Measurements from ENCODE around the gene TAS2R20. TPM values are rescaled to one million over a fixed set of nuclear protein-coding genes. Genes with fewer than 3 reads are reported as not detected.

Gene TAS2R20
- total RNA-seq, 1 donor from 2014 or later, result 2.1 TPM

Other genes with a start within 250 kb of the TAS2R20 start
- not detected in 2 replicates for gene TAS2R7, start 195.7 kb downstream of the TAS2R20 start, total RNA-seq
- gene TAS2R8, start 191.0 kb downstream of the TAS2R20 start, total RNA-seq, result not detected in 2 replicates
- not detected in 2 replicates for gene TAS2R9, start 188.1 kb downstream of the TAS2R20 start, total RNA-seq
- not detected in 2 replicates for gene TAS2R10, start 171.9 kb downstream of the TAS2R20 start, total RNA-seq
- 1.9 and 3.6 TPM in 2 replicates for gene PRR4, start 148.8 kb downstream of the TAS2R20 start, total RNA-seq
- 18.4 and 19.6 TPM in 2 replicates for gene PRH1, start 114.0 kb downstream of the TAS2R20 start, total RNA-seq
- gene TAS2R13, start 88.7 kb downstream of the TAS2R20 start, total RNA-seq, result 0.96 TPM in 2 replicates
- not detected in 2 replicates for gene PRH2, start 69.1 kb downstream of the TAS2R20 start, total RNA-seq
- 2.8 and 2.9 TPM in 2 replicates for gene TAS2R14, start 59.0 kb downstream of the TAS2R20 start, total RNA-seq
- 0.91 and 1.7 TPM in 2 replicates for gene TAS2R50, start 11.4 kb downstream of the TAS2R20 start, total RNA-seq
- 3.6 and 4.3 TPM in 2 replicates for gene TAS2R19, start 24.3 kb upstream of the TAS2R20 start, total RNA-seq
- gene TAS2R31, start 33.1 kb upstream of the TAS2R20 start, total RNA-seq, result 4.1 and 4.5 TPM in 2 replicates
- 1.9 and 2.0 TPM in 2 replicates for gene TAS2R46, start 64.0 kb upstream of the TAS2R20 start, total RNA-seq
- 0.76 and 2.0 TPM in 2 replicates for gene TAS2R43, start 94.0 kb upstream of the TAS2R20 start, total RNA-seq
- gene TAS2R30, start 136.3 kb upstream of the TAS2R20 start, total RNA-seq, result 3.8 and 4.5 TPM in 2 replicates
- gene SMIM10L1, start 172.9 kb upstream of the TAS2R20 start, total RNA-seq, result 10.4 and 11.3 TPM in 2 replicates
- gene TAS2R42, start 188.6 kb upstream of the TAS2R20 start, total RNA-seq, result not detected in 2 replicates

All from activated T-helper 1 cell treated with anti-CD3 and anti-CD28 coated beads, Interleukin-12 subunit alpha, Interleukin-12 subunit beta, Interleukin-2, Interleukin-4 antibody, amounts not matched to agents 30 ng/mL and 10 ng/mL and 1 ng/mL, durations not matched to agents 14 hours and 24 hours and 36 hours (primary cell).